ACC112 (cell line): Measurements from ENCODE around the gene PILRB.
A peak's percentile ranks its signal among the peaks of the same experiment; 100 is the strongest.

Experiments used
- H2AFZ ChIP-seq: fragments of 200-600 bp; sonication (generic); one replicate; pipeline ENCODE4 v1.6.0; 2017; ENCODE audit warnings: antibody characterized with exemption, low read length; ENCODE audit not compliant: unreplicated experiment
- H3K27ac ChIP-seq: fragments of 200-600 bp; sonication (generic); 2 replicates; pipeline ENCODE4 v1.5.1; 2014; ENCODE audit warnings: low read depth, mild to moderate bottlenecking, antibody characterized with exemption, low read length, moderate library complexity
- H3K27me3 ChIP-seq: fragments of 200-600 bp; sonication (generic); 2 replicates; pipeline ENCODE4 v1.6.1; 2014; ENCODE audit warnings: mild to moderate bottlenecking, antibody characterized with exemption, low read length, moderate library complexity, mixed read lengths; ENCODE audit not compliant: insufficient read depth
- H3K36me3 ChIP-seq: fragments of 200-600 bp; sonication (generic); 2 replicates; pipeline ENCODE4 v1.6.1; 2016; ENCODE audit warnings: mild to moderate bottlenecking, antibody characterized with exemption, low read length, moderate library complexity, mixed read lengths; ENCODE audit not compliant: insufficient read depth
- H3K4me1 ChIP-seq: fragments of 200-600 bp; sonication (generic); one replicate; pipeline ENCODE4 v1.6.1; 2016; ENCODE audit warnings: low read length, mixed read lengths; ENCODE audit not compliant: insufficient read depth, unreplicated experiment, control insufficient read depth
- H3K4me3 ChIP-seq: fragments of 200-600 bp; sonication (generic); 2 replicates; pipeline ENCODE4 v1.5.1; 2014; ENCODE audit warnings: mild to moderate bottlenecking, low read depth, low read length
- H3K79me2 ChIP-seq: fragments of 200-600 bp; sonication (generic); one replicate; pipeline ENCODE4 v1.6.0; 2016; ENCODE audit warnings: low read length; ENCODE audit not compliant: control insufficient read depth, unreplicated experiment, insufficient read depth

Gene PILRB

GRCh38 chr7:100393233-100393905 lies 35.5 kb downstream of the PILRB start:
- no peak overlapping the region for H3K27ac ChIP-seq
- no peak overlapping the region for H3K4me3 ChIP-seq
- H3K79me2 ChIP-seq, result no peaks in the 10 kb centered on the region
- H3K4me1 ChIP-seq, result peaks cover 10% of the 10 kb centered on the region
- no peak overlapping the region for H2AFZ ChIP-seq
- H3K36me3 ChIP-seq, result no peaks in the 10 kb centered on the region
- no peaks in the 10 kb centered on the region for H3K27me3 ChIP-seq

DNA sequence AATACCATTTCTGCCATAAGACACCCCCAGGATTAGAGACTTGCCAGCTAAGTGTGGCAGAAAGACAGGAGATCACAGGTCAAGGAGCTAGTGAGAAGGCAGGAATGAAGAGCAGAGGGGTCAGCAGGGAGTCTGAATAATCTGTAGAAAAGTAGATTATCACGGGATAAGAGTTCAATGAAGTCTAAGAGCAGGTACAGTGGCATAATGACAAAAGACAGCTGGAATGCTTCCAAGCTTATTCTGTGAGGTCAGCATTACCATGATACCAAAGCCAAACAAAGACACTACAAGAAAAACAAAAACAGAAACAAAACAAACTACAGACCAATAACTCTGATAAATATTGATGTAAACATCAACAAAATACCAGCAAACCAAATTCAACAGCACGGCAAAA lies 36.2 kb downstream of the PILRB start:
- Histone ChIP-seq H3K4me3 (no peak overlapping the region), H3K36me3 (no peaks in the 10 kb centered on the region)

DNA sequence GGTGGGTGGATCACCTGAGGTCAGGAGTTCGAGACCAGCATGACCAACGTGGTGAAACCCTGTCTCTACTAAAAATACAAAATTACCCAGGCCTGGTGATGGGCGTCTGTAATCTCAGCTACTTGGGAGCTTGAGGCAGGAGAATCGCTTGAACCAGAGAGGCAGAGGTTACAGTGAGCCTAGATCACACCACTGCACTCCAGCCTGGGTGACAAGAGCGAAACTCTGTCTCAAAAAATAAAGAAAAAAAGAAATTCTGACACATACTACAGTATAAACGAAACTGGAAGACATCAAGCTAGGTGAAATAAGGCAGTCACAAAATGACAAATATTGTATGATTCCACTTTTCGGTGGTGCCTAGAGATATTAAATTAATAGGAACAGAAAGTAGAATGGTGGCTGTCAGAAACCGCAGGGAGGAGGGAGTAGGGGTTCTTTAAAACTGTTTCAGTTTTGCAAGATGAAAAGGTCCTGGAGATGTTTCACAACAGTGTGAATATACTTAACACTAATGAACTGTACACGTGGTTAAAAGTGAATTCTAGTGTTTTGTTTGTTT lies 38.6 kb downstream of the PILRB start:
- Histone ChIP-seq H3K27ac (no peak overlapping the region), H3K27me3 (no peaks in the 10 kb centered on the region), H2AFZ (no peak overlapping the region)

More for the DNA sequence above, 36.2 kb downstream of the PILRB start:
- H3K79me2 ChIP-seq, result no peaks in the 10 kb centered on the region
- H3K27me3 ChIP-seq, result no peaks in the 10 kb centered on the region
- H2AFZ ChIP-seq, result no peak overlapping the region
- H3K27ac ChIP-seq, result no peak overlapping the region
- peaks cover 10% of the 10 kb centered on the region for H3K4me1 ChIP-seq

DNA sequence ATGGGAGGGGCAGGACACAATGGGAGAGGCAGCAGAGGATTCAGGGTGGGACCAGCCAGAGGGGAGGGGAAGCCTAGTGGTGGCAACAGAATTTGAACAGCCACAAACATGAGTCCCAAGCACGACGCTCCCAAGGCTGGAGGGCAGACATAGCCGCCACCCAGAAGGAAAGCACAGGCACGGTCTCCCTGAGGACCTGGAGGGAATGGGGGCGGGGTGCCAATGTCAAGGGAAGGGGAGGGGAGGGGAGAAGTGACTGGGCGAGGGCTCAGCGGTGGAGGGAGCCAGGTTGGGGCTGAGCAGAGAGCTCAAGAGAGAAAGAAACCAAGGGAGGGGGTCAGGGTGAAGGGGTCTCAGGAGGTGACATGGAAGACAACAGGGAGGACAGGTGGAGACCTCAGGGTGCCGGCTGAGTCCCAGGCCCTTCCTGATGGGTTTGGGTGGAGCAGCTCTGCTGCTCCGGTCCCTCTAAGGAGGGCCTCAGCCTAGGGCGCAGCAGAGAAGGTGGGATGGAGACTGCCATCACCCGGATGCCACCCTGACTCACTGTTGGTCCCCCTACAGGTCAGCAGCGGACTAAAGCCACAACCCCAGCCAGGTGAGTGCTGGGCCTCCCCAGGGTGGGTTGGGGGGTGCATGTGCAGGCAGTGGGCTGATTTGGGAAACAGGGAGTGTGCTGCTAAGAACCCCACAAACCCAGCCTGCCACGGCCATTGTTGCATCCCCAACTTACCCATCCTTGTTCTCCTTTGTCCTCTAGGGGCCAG lies 39.6 kb downstream of the PILRB start:
- H2AFZ ChIP-seq, result no peak overlapping the region

More for the DNA sequence above, 38.6 kb downstream of the PILRB start:
- H3K79me2 ChIP-seq, result no peaks in the 10 kb centered on the region
- H3K4me3 ChIP-seq, result no peak overlapping the region
- H3K4me1 ChIP-seq, result peaks cover 10% of the 10 kb centered on the region
- no peaks in the 10 kb centered on the region for H3K36me3 ChIP-seq

GRCh38 chr7:100398239-100398638 lies 40.3 kb downstream of the PILRB start:
- no peaks in the 10 kb centered on the region for H3K36me3 ChIP-seq
- H2AFZ ChIP-seq, result no peak overlapping the region
- H3K27me3 ChIP-seq, result no peaks in the 10 kb centered on the region
- H3K4me3 ChIP-seq, result no peak overlapping the region
- no peaks in the 10 kb centered on the region for H3K79me2 ChIP-seq
- no peak overlapping the region for H3K27ac ChIP-seq
- H3K4me1 ChIP-seq, result no peaks in the 10 kb centered on the region

More for the DNA sequence above, 39.6 kb downstream of the PILRB start:
- no peaks in the 10 kb centered on the region for H3K79me2 ChIP-seq
- no peaks in the 10 kb centered on the region for H3K27me3 ChIP-seq
- H3K4me3 ChIP-seq, result no peak overlapping the region
- peaks cover 3% of the 10 kb centered on the region for H3K4me1 ChIP-seq
- H3K27ac ChIP-seq, result no peak overlapping the region
- H3K36me3 ChIP-seq, result no peaks in the 10 kb centered on the region

DNA sequence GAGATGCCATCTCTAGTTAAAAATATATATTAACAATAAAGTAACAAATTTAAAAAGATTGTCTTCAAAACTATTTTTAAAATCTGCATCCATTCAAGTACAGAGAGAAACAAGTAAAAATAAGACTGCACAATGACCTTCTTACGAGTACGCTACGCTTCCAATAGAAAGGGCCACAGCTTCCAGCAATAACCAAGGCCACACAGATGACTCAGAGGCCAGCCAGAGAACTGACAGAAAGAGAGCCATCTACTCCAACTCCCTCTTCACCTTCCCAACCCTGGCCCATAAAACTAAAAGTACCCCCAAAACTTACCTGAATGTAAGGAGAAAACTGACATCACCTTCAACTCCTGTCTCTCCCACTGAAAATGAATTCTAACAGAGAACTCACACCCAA lies 42.1 kb downstream of the PILRB start:
- Histone ChIP-seq H3K4me1 (no peaks in the 10 kb centered on the region), H3K27ac (no peak overlapping the region), H3K79me2 (no peaks in the 10 kb centered on the region), H3K27me3 (no peaks in the 10 kb centered on the region), H3K4me3 (no peak overlapping the region), H2AFZ (no peak overlapping the region), H3K36me3 (no peaks in the 10 kb centered on the region)

DNA sequence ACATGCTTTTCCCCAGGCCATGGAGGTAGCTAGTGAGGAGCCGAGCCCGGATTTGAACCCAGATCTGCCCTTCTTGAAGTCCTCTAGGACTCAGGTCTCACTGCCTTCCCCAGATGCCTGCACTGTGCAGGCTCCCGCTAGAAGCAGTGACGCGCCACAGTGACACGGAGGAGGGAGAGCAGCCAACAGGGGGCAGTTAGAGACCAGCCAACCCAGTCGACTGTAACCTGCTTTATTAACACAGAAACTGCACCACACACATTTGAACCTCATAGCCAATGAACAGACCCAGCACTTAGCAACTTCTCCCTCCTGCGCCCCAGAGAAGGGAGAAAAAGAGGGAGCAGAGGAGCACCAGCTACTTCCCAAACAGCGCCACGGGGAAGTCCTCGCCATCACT lies 42.7 kb downstream of the PILRB start:
- Histone ChIP-seq H3K27me3 (no peaks in the 10 kb centered on the region), H3K4me3 (no peak overlapping the region), H3K79me2 (no peaks in the 10 kb centered on the region), H2AFZ (no peak overlapping the region), H3K4me1 (no peaks in the 10 kb centered on the region), H3K36me3 (no peaks in the 10 kb centered on the region), H3K27ac (no peak overlapping the region)

GRCh38 chr7:100401811-100402210 lies 43.9 kb downstream of the PILRB start:
- H3K4me1 ChIP-seq, result peaks cover under 1% of the 10 kb centered on the region

GRCh38 chr7:100402241-100402640 lies 44.3 kb downstream of the PILRB start:
- Histone ChIP-seq H3K4me1 (peaks cover 5% of the 10 kb centered on the region), H3K36me3 (no peaks in the 10 kb centered on the region), H3K27me3 (no peaks in the 10 kb centered on the region), H3K27ac (no peak overlapping the region), H3K79me2 (no peaks in the 10 kb centered on the region), H3K4me3 (no peak overlapping the region), H2AFZ (no peak overlapping the region)

More at GRCh38 chr7:100401811-100402210, 43.9 kb downstream of the PILRB start:
- Histone ChIP-seq H3K36me3 (no peaks in the 10 kb centered on the region), H3K27ac (no peak overlapping the region), H2AFZ (no peak overlapping the region), H3K27me3 (no peaks in the 10 kb centered on the region), H3K4me3 (no peak overlapping the region), H3K79me2 (no peaks in the 10 kb centered on the region)

DNA sequence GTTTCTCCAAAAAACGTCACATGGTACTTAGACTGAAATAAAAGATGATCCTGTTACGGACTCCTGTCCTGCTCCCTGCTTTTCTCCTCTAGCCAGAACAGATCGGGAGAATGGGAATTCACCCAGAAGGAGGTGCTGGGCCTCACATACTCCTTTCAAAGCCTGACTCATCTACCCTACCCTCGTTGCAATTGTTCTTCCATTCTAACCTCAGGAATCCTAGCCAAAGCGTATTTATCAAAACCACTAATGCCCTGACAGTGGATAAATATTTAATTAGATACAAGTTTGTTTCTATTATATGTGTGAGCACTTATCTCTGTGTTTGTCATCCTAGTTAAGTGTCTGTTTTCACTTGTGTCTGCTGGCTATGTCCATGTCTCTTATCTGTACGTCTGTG lies 48.9 kb downstream of the PILRB start:
- H3K79me2 ChIP-seq, result no peaks in the 10 kb centered on the region
- H3K4me1 ChIP-seq, result peaks cover 7% of the 10 kb centered on the region
- H2AFZ ChIP-seq, result no peak overlapping the region
- H3K27ac ChIP-seq, result 0 out of 2 replicates have a peak overlapping the region, but pooled peaks have one; percentile 19
- H3K36me3 ChIP-seq, result no peaks in the 10 kb centered on the region
- H3K27me3 ChIP-seq, result no peaks in the 10 kb centered on the region
- no peak overlapping the region for H3K4me3 ChIP-seq
